Measurements from ENCODE around the gene MAP1LC3B.
"Not testable (repeated sequence)": the region's sequence is repeated elsewhere in the genome, so short reads cannot be mapped to it uniquely, and the experiment has no call there.

Gene MAP1LC3B

GRCh38 chr16:87380881-87381280, 11.3 kb upstream of the MAP1LC3B start:
- DNase-seq (ENCODE audit: low read depth) = no peak

- no peak for DNase-seq (ENCODE audit: low read depth)
These were observed 9.9 kb upstream of the MAP1LC3B start for GRCh38 chr16:87382023-87382785.

- peak; percentile 85 for DNase-seq (ENCODE audit: low read depth)
These were observed 8.5 kb upstream of the MAP1LC3B start, which contains the start of gene FBXO31 for GRCh38 chr16:87383505-87384161. Gene FBXO31, minus strand, starts transcription at chr16:87383776. Its CDS starts 32 bp downstream, at chr16:87383744.

GRCh38 chr16:87384162-87384874, 7.8 kb upstream of the MAP1LC3B start:
- DNase-seq (ENCODE audit: low read depth) = no peak

GRCh38 chr16:87384875-87385167, 7.3 kb upstream of the MAP1LC3B start:
- not testable (repeated sequence) for DNase-seq (ENCODE audit: low read depth)

GRCh38 chr16:87387942-87388817, 4.0 kb upstream of the MAP1LC3B start:
- DNase-seq (ENCODE audit: low read depth) = peak; percentile 84

- no peak for DNase-seq (ENCODE audit: low read depth)
These were observed 3.4 kb upstream of the MAP1LC3B start for GRCh38 chr16:87388818-87389134.

GRCh38 chr16:87389245-87389644, 2.9 kb upstream of the MAP1LC3B start:
- DNase-seq (ENCODE audit: low read depth) = no peak

GRCh38 chr16:87389914-87390313, 2.2 kb upstream of the MAP1LC3B start:
- not testable (repeated sequence) for DNase-seq (ENCODE audit: low read depth)

- no peak for DNase-seq (ENCODE audit: low read depth)
These were observed 1.4 kb upstream of the MAP1LC3B start for GRCh38 chr16:87390641-87391323.

- no peak for DNase-seq (ENCODE audit: low read depth)
These were observed 699 bp upstream of the MAP1LC3B start for GRCh38 chr16:87391324-87391949.

GRCh38 chr16:87392821-87393679, 914 bp downstream of the MAP1LC3B start:
- no peak for DNase-seq (ENCODE audit: low read depth)

- DNase-seq (ENCODE audit: low read depth) = no peak
These were observed 1.5 kb downstream of the MAP1LC3B start for GRCh38 chr16:87393680-87394055.

- DNase-seq (ENCODE audit: low read depth) = no peak
These were observed 3.2 kb downstream of the MAP1LC3B start for GRCh38 chr16:87395181-87395842.

GRCh38 chr16:87404764-87405625, 12.9 kb downstream of the MAP1LC3B start:
- no peak for DNase-seq (ENCODE audit: low read depth)

- no peak for DNase-seq (ENCODE audit: low read depth)
These were observed 14.5 kb downstream of the MAP1LC3B start for GRCh38 chr16:87406495-87407088.

- DNase-seq (ENCODE audit: low read depth) = no peak
These were observed 15.5 kb downstream of the MAP1LC3B start for GRCh38 chr16:87407511-87408112.

GRCh38 chr16:87409153-87409552, 17.0 kb downstream of the MAP1LC3B start:
- DNase-seq (ENCODE audit: low read depth) = no peak

All from T follicular helper cell (primary cell).